Right atrium auricular region (tissue), 2 donors: ENCODE data around the gene KIF5A. TPM values are rescaled to one million over a fixed set of nuclear protein-coding genes. Genes with fewer than 3 reads are reported as not detected.

Experiments used
- DNase-seq: peaks from one replicate; pipeline ENCODE4 v3.0.0-alpha.2; 2019; ENCODE audit warnings: low spot score
- H3K27ac ChIP-seq, 2 donors: fragments of 200-600 bp; sonication (generic); 1 replicate in 1 of 2; 2 replicates in 1 of 2; pipeline ENCODE4 v1.5.1; 2016 to 2019
- H3K27me3 ChIP-seq, 2 donors: fragments of 200-600 bp; sonication (generic); one replicate each; pipeline versions ENCODE4 v1.5.1 to v1.6.0; 2017 to 2019
- H3K36me3 ChIP-seq: fragments of 200-600 bp; sonication (generic); one replicate; pipeline ENCODE4 v1.5.1; 2016
- H3K4me1 ChIP-seq, 2 donors: fragments of 200-600 bp; sonication (generic); one replicate each; pipeline versions ENCODE4 v1.5.1 to v1.6.0; 2017 to 2019
- H3K4me3 ChIP-seq, 2 donors: fragments of 200-600 bp; sonication (generic); 1 replicate in 1 of 2; 2 replicates in 1 of 2; pipeline ENCODE4 v1.5.1; 2017 to 2019; ENCODE audit warnings: mild to moderate bottlenecking in 1 of 2, moderate library complexity in 1 of 2
- H3K9me3 ChIP-seq, 2 donors: fragments of 200-600 bp; sonication (generic); one replicate each; pipeline ENCODE4 v1.5.1; 2019
- CTCF ChIP-seq, 2 donors: fragments of 200-600 bp; sonication (generic); IDR thresholded peaks; one replicate each; pipeline ENCODE4 v1.5.1; 2019; ENCODE audit warnings: antibody characterized with exemption in 2 of 2
- total RNA-seq, 2 donors: library from RNA; depleted of rRNA; stranded (reverse); fragments of >200 nt; gene quantifications; one replicate each; pipeline ENCODE4 v1.1.0, GENCODE V29; 2016

KIF5A gene
- total RNA-seq, 2 donors from 2014 or later, result 0.11 to 0.12 TPM

DNA sequence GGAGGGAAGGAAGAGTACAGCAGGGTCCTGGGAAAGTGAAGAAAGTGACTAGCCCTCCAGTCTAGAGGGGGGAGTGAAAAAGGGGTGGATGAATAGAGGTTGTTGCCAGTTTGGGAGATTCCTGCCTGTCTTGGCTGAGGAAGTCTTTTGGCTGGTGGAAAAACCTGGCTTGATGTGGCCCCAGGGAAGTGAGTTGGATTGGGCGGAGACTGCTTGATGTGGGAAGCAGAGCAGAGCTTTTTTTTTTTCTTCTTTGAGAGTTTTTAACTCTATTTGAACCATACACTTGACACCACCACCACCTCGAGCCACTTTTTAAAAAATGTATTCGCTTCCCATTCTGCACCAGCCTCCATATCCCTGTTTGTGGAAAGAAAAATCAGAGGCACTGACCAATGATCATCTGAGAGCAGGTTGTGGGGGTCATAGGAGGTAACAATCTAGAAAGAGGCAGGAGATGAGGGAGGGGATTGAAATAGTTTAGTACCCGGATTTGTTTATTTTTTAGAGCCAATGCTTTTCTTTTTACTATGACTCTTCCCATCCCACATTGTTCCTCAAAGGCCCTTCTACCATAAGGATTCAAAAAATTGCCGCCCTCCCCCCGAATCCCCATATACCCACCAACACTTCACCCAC lies 54.1 kb downstream of the KIF5A start:
- Histone ChIP-seq H3K4me1 (peaks cover 0 to 24% of the 10 kb centered on the region in 2 donors), H3K9me3 (no peaks in the 10 kb centered on the region), H3K27ac (peak overlapping the region; percentile 88 to 98), H3K4me3 (peak overlapping the region; percentile 69 to 78), H3K27me3 (no peaks in the 10 kb centered on the region), H3K36me3 (peaks cover 30% of the 10 kb centered on the region)
- no peak for DNase-seq
- no peak for TF ChIP-seq CTCF (IDR thresholded peaks at IDR 0.05)

GRCh38 chr12:57604454-57604991 lies 54.7 kb downstream of the KIF5A start, which contains the start of gene DTX3:
Gene DTX3 (plus strand): TSS chr12:57604824. CDS start chr12:57606518, 1,694 bp downstream.
- Histone ChIP-seq H3K36me3 (peaks cover 24% of the 10 kb centered on the region), H3K27me3 (no peaks in the 10 kb centered on the region), H3K27ac (peak within 1 kb of the TSS; percentile 88 to 98), H3K4me3 (peak within 1 kb of the TSS; percentile 69 to 78), H3K4me1 (peaks cover 0 to 29% of the 10 kb centered on the region in 2 donors), H3K9me3 (no peaks in the 10 kb centered on the region)
- DNase-seq, result no peak
- no peak for TF ChIP-seq CTCF (IDR thresholded peaks at IDR 0.05)

GRCh38 chr12:57604992-57605810 lies 55.4 kb downstream of the KIF5A start:
- no peak for TF ChIP-seq CTCF (IDR thresholded peaks at IDR 0.05)
- DNase-seq, result no peak
- Histone ChIP-seq H3K9me3 (no peaks in the 10 kb centered on the region), H3K36me3 (peaks cover 18% of the 10 kb centered on the region), H3K4me1 (peaks cover 0 to 35% of the 10 kb centered on the region in 2 donors), H3K27ac (peak overlapping the region; percentile 88 to 98), H3K4me3 (peak overlapping the region; percentile 69 to 78), H3K27me3 (no peaks in the 10 kb centered on the region)

- peaks cover 12% of the 10 kb centered on the region for H3K36me3 ChIP-seq
- TF ChIP-seq CTCF (IDR thresholded peaks at IDR 0.05), result no peak
- peaks cover 0 to 41% of the 10 kb centered on the region in 2 donors for H3K4me1 ChIP-seq
- no peaks in the 10 kb centered on the region for H3K27me3 ChIP-seq
- peak overlapping the region; percentile 88 to 98 for H3K27ac ChIP-seq
- H3K4me3 ChIP-seq, result peak overlapping the region in 1 of 2 donors; percentile 69
- DNase-seq, result no peak
- H3K9me3 ChIP-seq, result no peaks in the 10 kb centered on the region
Measured at GRCh38 chr12:57605811-57606311, 56.0 kb downstream of the KIF5A start.

DNA sequence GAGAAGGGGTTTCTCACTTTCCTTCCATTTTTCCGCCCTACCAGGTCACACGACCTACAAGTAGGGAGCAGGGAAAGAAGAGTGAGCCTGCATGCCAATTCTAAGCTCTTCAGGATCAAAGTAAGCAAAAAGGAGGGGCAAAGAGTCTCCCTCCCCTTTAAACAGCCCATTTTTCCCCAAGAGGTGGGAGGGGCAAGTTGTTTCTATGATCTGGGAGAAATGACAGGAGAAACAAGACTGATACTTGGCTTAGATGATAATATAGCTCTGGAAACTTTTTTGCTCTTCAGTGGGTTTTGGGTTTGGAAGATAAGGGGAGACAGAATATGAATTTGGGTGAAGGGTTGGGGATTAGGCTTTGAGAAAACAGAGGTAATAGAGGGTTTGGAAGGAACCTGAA lies 56.6 kb downstream of the KIF5A start:
- H3K27me3 ChIP-seq, result no peaks in the 10 kb centered on the region
- H3K27ac ChIP-seq, result no peak overlapping the region
- TF ChIP-seq CTCF (IDR thresholded peaks at IDR 0.05), result no peak
- H3K4me1 ChIP-seq, result peaks cover 0 to 47% of the 10 kb centered on the region in 2 donors
- no peaks in the 10 kb centered on the region for H3K9me3 ChIP-seq
- peaks cover 6% of the 10 kb centered on the region for H3K36me3 ChIP-seq
- DNase-seq, result no peak
- no peak overlapping the region for H3K4me3 ChIP-seq
